Naive B cell (primary cell): ENCODE measurements around the gene GSTM5. TPM values are rescaled to one million over a fixed set of nuclear protein-coding genes. Genes with fewer than 3 reads are reported as not detected.
"Not testable (repeated sequence)": the region's sequence is repeated elsewhere in the genome, so short reads cannot be mapped to it uniquely, and the experiment has no call there.

ENCODE experiments used
- ATAC-seq, 2 donors: fragments of 150-1000 bp; cut with Tn5 transposase; 2 replicates each; pipeline ENCODE4 v1.10.0; 2021; ENCODE audit warnings: low read depth in 2 of 2, mild to moderate bottlenecking in 2 of 2, moderate library complexity in 2 of 2
- DNase-seq: peaks from one replicate; pipeline ENCODE4 v3.0.0; 2022
- H3K27ac Mint-ChIP-seq, 6 donors: one replicate each; pipeline ENCODE4 v1.8.0; 2020 to 2022; ENCODE audit warnings: mild to moderate bottlenecking in 6 of 6, mixed read lengths in 6 of 6, moderate library complexity in 5 of 6, inconsistent platforms in 2 of 6
- H3K27me3 Mint-ChIP-seq, 3 donors: one replicate each; pipeline ENCODE4 v1.8.0; 2021 to 2022; ENCODE audit warnings: mixed read lengths in 3 of 3, mild to moderate bottlenecking in 1 of 3
- H3K36me3 Mint-ChIP-seq, 2 donors: one replicate each; pipeline ENCODE4 v1.8.0; 2020 to 2022; ENCODE audit warnings: mixed read lengths in 2 of 2, inconsistent platforms in 1 of 2, mild to moderate bottlenecking in 1 of 2
- H3K4me1 Mint-ChIP-seq, 3 donors: one replicate each; pipeline ENCODE4 v1.8.0; 2020 to 2022; ENCODE audit warnings: mixed read lengths in 3 of 3, inconsistent platforms in 1 of 3, mild to moderate bottlenecking in 1 of 3, moderate library complexity in 1 of 3
- H3K4me3 Mint-ChIP-seq, 8 donors: one replicate each; pipeline ENCODE4 v1.8.0; 2020 to 2022; ENCODE audit warnings: mild to moderate bottlenecking in 8 of 8, mixed read lengths in 8 of 8, moderate library complexity in 8 of 8, inconsistent platforms in 2 of 8
- H3K9me3 Mint-ChIP-seq, 7 donors: one replicate each; pipeline ENCODE4 v1.8.0; 2020 to 2022; ENCODE audit warnings: mixed read lengths in 7 of 7, mild to moderate bottlenecking in 5 of 7, inconsistent platforms in 2 of 7, moderate library complexity in 1 of 7
- polyA plus RNA-seq, 6 donors: library from polyadenylated mRNA; unstranded; fragments of 300-500 nt; fragmentation: Illumina TruSeq; gene quantifications; one replicate each; pipeline ENCODE4 v1.2.3, GENCODE V29; 2021; ENCODE audit warnings: low read depth in 6 of 6

GSTM5 gene
- polyA plus RNA-seq, result under 1 TPM in 1 of 6 donors, not detected in 5; 0.93 TPM

DNA sequence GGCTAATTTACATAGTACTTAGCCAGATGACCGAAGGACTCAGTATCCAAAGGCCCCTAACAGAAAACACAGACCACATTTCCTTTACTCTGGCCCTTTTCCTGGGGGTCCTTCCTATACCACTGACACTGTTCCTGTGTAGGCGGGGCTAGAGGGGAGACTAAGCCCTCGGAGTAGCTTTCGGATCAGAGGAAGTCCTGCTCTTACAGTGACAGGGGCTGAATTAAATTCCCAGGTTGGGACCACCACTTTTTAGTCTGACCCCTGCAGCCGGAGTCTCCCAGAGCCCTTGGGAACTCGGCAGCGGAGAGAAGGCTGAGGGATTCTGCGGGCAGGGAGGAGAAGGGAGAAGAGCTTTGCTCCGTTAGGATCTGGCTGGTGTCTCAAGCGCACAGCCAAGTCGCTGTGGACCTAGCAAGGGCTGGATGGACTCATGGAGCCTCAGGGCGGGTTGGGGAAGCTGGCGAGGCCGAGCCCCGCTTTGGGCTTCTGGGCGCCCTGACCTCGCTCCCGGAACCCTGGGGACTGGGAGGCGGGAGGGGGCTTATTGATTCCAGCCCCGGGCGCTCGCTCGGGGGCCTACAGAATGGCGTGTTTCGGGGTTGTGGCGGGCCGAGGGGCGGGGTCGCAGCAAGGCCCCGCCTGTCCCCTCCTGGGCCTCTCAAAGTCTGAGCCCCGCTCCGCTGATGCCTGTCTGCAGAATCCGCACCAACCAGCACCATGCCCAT is at the start of gene GSTM5:
Gene GSTM5, plus strand, starts transcription at position 659 of the 728 bp plus-strand sequence. Its CDS starts 62 bp downstream, at position 721.
- Mint-ChIP-seq H3K9me3 (peaks cover 5 to 22% (median 14%) of the 10 kb centered on the region in 7 donors), H3K27ac (peak within 1 kb of the TSS in 1 of 6 donors; percentile 21), H3K36me3 (peaks cover 10 to 29% of the 10 kb centered on the region in 2 donors), H3K4me3 (peak within 1 kb of the TSS in 6 of 8 donors; percentile 27 to 91 (median 74)), H3K27me3 (peaks cover 23 to 34% (median 26%) of the 10 kb centered on the region in 3 donors)
- ATAC-seq, result peak; percentile 55 to 72
- not testable (repeated sequence) for H3K4me1 Mint-ChIP-seq, DNase-seq

DNA sequence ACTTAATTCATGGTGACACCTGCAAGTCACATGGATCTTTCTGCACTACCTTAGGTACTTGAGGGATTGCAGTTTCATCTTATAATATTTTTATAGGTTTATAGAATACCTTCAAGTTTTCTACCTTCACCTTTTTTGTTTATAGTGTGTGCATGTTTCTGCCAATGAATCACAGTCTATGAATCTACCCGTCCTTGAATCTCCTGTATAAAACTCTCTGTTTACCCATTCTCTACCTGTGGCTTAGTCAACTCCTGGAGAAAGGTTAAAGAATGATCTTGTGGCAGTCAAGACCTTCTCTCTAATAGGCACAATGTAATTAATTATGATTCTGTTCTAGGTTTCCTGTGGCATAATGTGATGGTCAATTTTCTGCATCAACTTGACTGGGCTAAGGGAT is 47.4 kb upstream of the GSTM5 start:
- Mint-ChIP-seq H3K27ac (no peak overlapping the region), H3K4me1 (peaks cover 12 to 20% (median 16%) of the 10 kb centered on the region in 3 donors), H3K36me3 (peaks cover 0 to 7% of the 10 kb centered on the region in 2 donors), H3K9me3 (no peaks in the 10 kb centered on the region), H3K4me3 (no peak overlapping the region), H3K27me3 (no peaks in the 10 kb centered on the region)
- no peak for DNase-seq
- ATAC-seq, result no peak

DNA sequence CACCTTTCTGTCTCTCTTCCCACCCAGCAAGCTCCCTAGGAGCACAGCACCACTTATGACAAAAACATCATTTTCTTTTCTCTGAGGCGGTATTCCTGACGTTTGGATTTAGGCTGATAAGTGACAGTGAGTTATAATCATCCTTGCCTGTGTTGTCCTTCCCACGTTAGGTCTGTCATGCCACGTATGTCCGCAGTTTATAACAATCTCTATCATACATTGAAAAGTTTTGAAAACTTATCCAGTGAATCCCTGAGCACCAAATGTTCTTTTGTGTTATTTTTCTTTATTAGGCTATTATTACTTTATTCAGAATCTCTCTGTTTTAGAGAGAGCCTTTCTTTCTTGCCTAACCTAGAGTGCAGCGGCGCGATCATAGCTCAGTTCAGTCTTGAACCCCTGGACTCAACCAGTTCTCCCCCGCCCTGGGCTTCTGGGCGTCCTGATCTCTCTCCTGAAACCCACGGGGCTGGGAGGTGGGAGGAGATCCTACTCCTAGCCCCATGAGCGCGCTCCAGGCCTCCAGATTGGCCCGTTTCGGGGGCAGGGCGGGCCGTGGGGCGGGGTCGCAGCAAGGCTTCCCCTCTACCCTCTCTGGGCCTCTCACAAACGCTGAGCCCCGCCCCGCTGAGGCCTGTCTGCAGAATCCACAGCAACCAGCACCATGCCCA is 44.5 kb upstream of the GSTM5 start, which contains the start of gene GSTM2:
Gene GSTM2, plus strand, starts transcription at position 606 of the 671 bp plus-strand sequence. Its CDS starts 59 bp downstream, at position 665.
- peak; percentile 96 to 97 for ATAC-seq
- no peaks in the 10 kb centered on the region for H3K27me3 Mint-ChIP-seq
- peak within 1 kb of the TSS; percentile 60 to 89 (median 82) for H3K4me3 Mint-ChIP-seq
- H3K27ac Mint-ChIP-seq, result peak within 1 kb of the TSS in 2 of 6 donors; percentile 48 to 57
- peaks cover 14 to 22% (median 18%) of the 10 kb centered on the region in 3 donors for H3K4me1 Mint-ChIP-seq
- H3K9me3 Mint-ChIP-seq, result peaks cover 0 to 3% (median 0%) of the 10 kb centered on the region in 7 donors
- no peaks in the 10 kb centered on the region for H3K36me3 Mint-ChIP-seq
- peak; percentile 58 for DNase-seq

GRCh38 chr1:109668123-109668775 is 43.8 kb upstream of the GSTM5 start:
- H3K27me3 Mint-ChIP-seq, result no peaks in the 10 kb centered on the region
- no peak for DNase-seq
- peak; percentile 61 to 63 for ATAC-seq
- peaks cover 14 to 22% (median 18%) of the 10 kb centered on the region in 3 donors for H3K4me1 Mint-ChIP-seq
- H3K27ac Mint-ChIP-seq, result peak overlapping the region in 1 of 6 donors; percentile 48
- no peaks in the 10 kb centered on the region for H3K36me3 Mint-ChIP-seq
- peak overlapping the region; percentile 60 to 89 (median 82) for H3K4me3 Mint-ChIP-seq
- peaks cover 0 to 3% (median 0%) of the 10 kb centered on the region in 7 donors for H3K9me3 Mint-ChIP-seq

DNA sequence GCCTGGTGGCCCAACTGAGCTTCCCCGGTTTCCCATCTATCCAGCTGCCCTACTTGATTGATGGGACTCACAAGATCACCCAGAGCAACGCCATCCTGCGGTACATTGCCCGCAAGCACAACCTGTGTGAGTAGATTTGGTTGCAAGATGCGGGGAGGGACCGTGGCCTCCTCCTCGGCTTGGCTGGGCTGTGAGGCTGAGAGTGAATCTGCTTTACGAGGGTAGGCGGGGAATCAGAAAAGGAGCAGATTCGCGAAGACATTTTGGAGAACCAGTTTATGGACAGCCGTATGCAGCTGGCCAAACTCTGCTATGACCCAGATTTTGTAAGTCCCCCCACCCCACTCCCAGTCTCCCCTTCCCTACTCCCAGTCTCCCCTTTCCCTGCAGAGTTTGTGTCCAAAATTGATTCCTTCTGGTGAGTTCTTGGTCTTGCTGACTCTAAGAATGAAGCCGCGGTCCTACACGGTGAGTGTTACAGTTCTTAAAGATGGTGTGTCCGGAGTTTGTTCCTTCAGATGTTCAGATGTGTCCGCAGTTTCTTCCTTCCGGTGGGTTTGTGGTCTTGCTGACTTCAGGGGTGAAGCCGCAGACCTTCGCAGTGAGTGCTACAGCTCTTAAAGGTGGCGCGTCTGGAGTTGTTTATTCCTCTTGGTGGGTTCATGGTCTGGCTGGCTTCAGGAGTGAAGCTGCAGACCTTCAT is 42.7 kb upstream of the GSTM5 start:
- Mint-ChIP-seq H3K4me1 (peaks cover 14 to 22% (median 18%) of the 10 kb centered on the region in 3 donors), H3K36me3 (no peaks in the 10 kb centered on the region), H3K4me3 (peak overlapping the region; percentile 10 to 85 (median 66)), H3K27ac (peak overlapping the region in 2 of 6 donors; percentile 27 to 94), H3K9me3 (peaks cover 0 to 3% (median 0%) of the 10 kb centered on the region in 7 donors), H3K27me3 (no peaks in the 10 kb centered on the region)
- DNase-seq, result no peak
- no peak for ATAC-seq

- Mint-ChIP-seq H3K4me3 (peak overlapping the region in 7 of 8 donors; percentile 51 to 85 (median 69)), H3K4me1 (peaks cover 14 to 22% (median 18%) of the 10 kb centered on the region in 3 donors), H3K27ac (peak overlapping the region in 3 of 6 donors; percentile 27 to 94 (median 32))
- ATAC-seq, DNase-seq, H3K27me3 Mint-ChIP-seq, H3K9me3 Mint-ChIP-seq, H3K36me3 Mint-ChIP-seq: not testable (repeated sequence)
These were observed 42.1 kb upstream of the GSTM5 start for GRCh38 chr1:109669949-109670302.

GRCh38 chr1:109671067-109671466 is 41.0 kb upstream of the GSTM5 start:
- no peak for DNase-seq
- Mint-ChIP-seq H3K27ac (no peak overlapping the region), H3K4me3 (peak overlapping the region in 1 of 8 donors; percentile 15), H3K27me3 (no peaks in the 10 kb centered on the region), H3K4me1 (peaks cover 14 to 22% (median 18%) of the 10 kb centered on the region in 3 donors), H3K36me3 (no peaks in the 10 kb centered on the region), H3K9me3 (peaks cover 0 to 3% (median 0%) of the 10 kb centered on the region in 7 donors)
- ATAC-seq, result no peak

DNA sequence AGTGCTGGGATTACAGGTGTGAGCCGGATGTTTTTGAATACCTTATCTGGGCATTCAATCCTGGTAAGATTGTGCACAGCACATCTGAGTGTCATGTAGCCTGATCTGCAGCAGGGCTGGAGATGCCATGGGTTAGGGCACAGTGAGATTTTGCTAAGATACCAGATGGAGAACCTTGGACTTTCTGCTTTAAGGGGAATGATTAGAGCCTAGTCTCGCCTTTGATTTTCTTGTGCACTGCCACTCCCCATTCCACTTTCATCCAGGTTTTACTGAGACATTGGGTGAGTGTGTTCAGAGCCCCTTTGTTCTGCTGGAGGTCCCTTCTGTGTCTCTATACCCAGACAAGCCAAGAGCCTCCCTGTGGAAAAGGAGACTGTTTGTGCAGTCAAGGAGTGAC is 38.2 kb upstream of the GSTM5 start:
- H3K4me3 Mint-ChIP-seq, H3K36me3 Mint-ChIP-seq, H3K9me3 Mint-ChIP-seq, DNase-seq, ATAC-seq, H3K27me3 Mint-ChIP-seq, H3K4me1 Mint-ChIP-seq, H3K27ac Mint-ChIP-seq: not testable (repeated sequence)

DNA sequence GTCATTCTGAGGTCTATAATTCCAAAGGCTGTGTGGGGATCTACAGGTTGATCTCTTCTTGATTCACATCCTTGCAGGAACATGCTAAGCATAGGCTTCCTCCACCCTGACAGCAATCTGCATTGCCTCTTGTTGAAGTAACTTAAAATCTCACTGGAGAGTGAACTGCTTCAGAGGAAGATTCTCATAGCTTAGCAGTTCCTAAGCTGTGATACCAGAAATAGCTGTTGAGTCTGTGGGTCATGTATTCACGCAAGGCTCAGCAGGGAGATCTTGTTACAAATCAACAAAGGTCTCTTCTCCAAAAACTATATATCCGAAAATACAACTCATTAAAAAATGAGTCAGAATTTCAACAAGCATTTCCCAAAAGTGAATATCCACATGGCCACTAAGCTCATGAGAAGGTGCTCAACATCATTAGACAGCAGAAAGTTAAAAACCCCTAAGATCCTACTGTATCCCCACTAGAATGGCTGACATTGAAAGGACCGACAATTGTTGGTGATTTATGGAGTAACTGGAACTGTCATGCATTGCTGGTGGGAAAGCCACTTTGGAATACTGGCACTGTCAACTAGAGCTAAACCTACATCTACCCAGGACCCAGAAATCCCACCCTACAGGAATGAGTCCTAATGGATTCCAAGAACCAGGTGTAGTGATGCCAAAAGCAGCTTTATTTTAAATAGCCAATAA is 35.2 kb upstream of the GSTM5 start:
- not testable (repeated sequence) for H3K27me3 Mint-ChIP-seq, H3K4me1 Mint-ChIP-seq, H3K9me3 Mint-ChIP-seq, H3K4me3 Mint-ChIP-seq, H3K36me3 Mint-ChIP-seq, DNase-seq, ATAC-seq
- H3K27ac Mint-ChIP-seq, result peak overlapping the region in 1 of 6 donors; percentile 63

DNA sequence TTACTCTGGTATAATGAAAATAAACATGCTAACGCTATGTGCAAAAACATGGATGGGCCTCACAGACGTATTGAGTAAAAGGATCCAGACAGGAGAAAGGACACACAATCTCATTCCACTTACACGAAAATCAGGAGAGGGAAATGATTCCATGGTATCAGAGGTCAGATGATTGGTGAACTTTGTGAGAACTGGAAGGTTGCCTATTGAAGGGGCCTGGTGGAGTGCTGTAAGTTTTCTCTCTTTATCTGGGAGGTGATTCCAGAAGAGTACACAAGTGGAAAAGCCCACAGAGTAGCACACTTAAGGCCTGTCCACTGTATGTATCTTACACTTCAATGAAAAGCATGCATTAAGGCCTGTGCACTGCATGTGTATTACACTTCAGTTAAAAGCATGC is 34.6 kb upstream of the GSTM5 start:
- H3K27ac Mint-ChIP-seq, result peak overlapping the region in 1 of 6 donors; percentile 63
- H3K9me3 Mint-ChIP-seq, result no peaks in the 10 kb centered on the region
- no peaks in the 10 kb centered on the region for H3K27me3 Mint-ChIP-seq
- DNase-seq (no peak), ATAC-seq (no peak)
- H3K4me1 Mint-ChIP-seq, result no peaks in the 10 kb centered on the region
- H3K36me3 Mint-ChIP-seq, result no peaks in the 10 kb centered on the region
- peak overlapping the region in 1 of 8 donors; percentile 42 for H3K4me3 Mint-ChIP-seq

GRCh38 chr1:109678637-109679036 is 33.4 kb upstream of the GSTM5 start:
- not testable (repeated sequence) for ATAC-seq, DNase-seq, H3K9me3 Mint-ChIP-seq, H3K27ac Mint-ChIP-seq, H3K27me3 Mint-ChIP-seq, H3K4me3 Mint-ChIP-seq, H3K36me3 Mint-ChIP-seq, H3K4me1 Mint-ChIP-seq

- not testable (repeated sequence) for H3K36me3 Mint-ChIP-seq, H3K9me3 Mint-ChIP-seq, DNase-seq, H3K4me3 Mint-ChIP-seq, H3K27me3 Mint-ChIP-seq, H3K27ac Mint-ChIP-seq, H3K4me1 Mint-ChIP-seq, ATAC-seq
These were observed 27.3 kb upstream of the GSTM5 start for GRCh38 chr1:109684777-109685176.
